HepG2 (cell line): ENCODE results near the gene GLYAT. TPM values are rescaled to one million over a fixed set of nuclear protein-coding genes. Genes with fewer than 3 reads are reported as not detected.

ENCODE experiments used
- ATAC-seq: fragments of 200-7000 bp; cut with Tn5 transposase; 3 replicates; pipeline ENCODE4 v1.9.1; 2020; ENCODE audit warnings: mild to moderate bottlenecking, moderate library complexity
- BruUV-seq: library from RNA; stranded (reverse); fragments of 400-500 nt; replicated peaks from 2 replicates; lab custom pipeline; 2021; lab: Mats Ljungman, UMichigan
- CTCF ChIA-PET: fragments of 300-600 bp; formaldehyde crosslinking; extraction: SDS; loops from one replicate; lab custom pipeline; 2021; ENCODE audit warnings: low total read pairs, inconsistent platforms, low intra/inter-chr PET ratio; lab: Yijun Ruan, JAX
- POLR2A ChIA-PET: fragments of 350-600 bp; sonication (Branson Sonifier 250); formaldehyde crosslinking; loops from one replicate; lab custom pipeline; 2020; ENCODE audit warnings: antibody characterized with exemption, inconsistent platforms; lab: Yijun Ruan, JAX
- DNase-seq: peaks from one replicate; pipeline ENCODE4 v3.0.0-alpha.2; 2015; ENCODE audit warnings: low spot score
- FAIRE-seq: peaks from 3 replicates; lab custom pipeline; 2011; peaks lifted over from hg19 to GRCh38; lab: Jason Lieb, UNC
- H2AFZ ChIP-seq: one replicate; pipeline ENCODE4 v1.6.1; 2011; ENCODE audit warnings: low read length, inconsistent platforms
- H3K27ac ChIP-seq: fragments of 300-600 bp; 3 replicates; pipeline ENCODE4 v1.8.0; 2011; ENCODE audit warnings: mixed run types, mild to moderate bottlenecking, mixed read lengths, low read length, inconsistent platforms; ENCODE audit not compliant: insufficient read depth; ENCODE audit errors: extremely low read length
- H3K27me3 ChIP-seq, 2 experiments: fragments of 200-600 bp in 1 of 2; 2 replicates in 1 of 2; 3 replicates in 1 of 2; pipeline versions ENCODE4 v1.6.0 to v1.8.0; 2011; ENCODE audit warnings: low read length in 2 of 2, mild to moderate bottlenecking in 2 of 2, moderate library complexity in 2 of 2, inconsistent platforms in 1 of 2; ENCODE audit not compliant: insufficient read depth in 2 of 2, control insufficient read depth in 1 of 2
- H3K36me3 ChIP-seq, 2 experiments: fragments of 200-600 bp in 1 of 2; replicated peaks in 1 of 2; 2 replicates in 1 of 2; 3 replicates in 1 of 2; pipeline versions ENCODE4 v1.5.1 to v1.8.0; 2011; ENCODE audit warnings: low read length in 2 of 2, inconsistent platforms in 1 of 2; ENCODE audit not compliant: insufficient read depth in 2 of 2, control insufficient read depth in 1 of 2
- H3K4me1 ChIP-seq: 2 replicates; pipeline ENCODE4 v1.5.1; 2012; ENCODE audit warnings: low read length, inconsistent platforms; ENCODE audit not compliant: insufficient read depth
- H3K4me2 ChIP-seq: 2 replicates; pipeline ENCODE4 v1.6.0; 2011; ENCODE audit warnings: low read depth, low read length, inconsistent platforms
- H3K4me3 ChIP-seq, 3 experiments: fragments of 200-600 bp in 1 of 3; sonication (generic), shearing (Covaris generic) in 1 of 3; replicated peaks in 1 of 3; 2 replicates each; pipeline ENCODE4 v1.5.1; 2011 to 2016; ENCODE audit warnings: low read length in 3 of 3, inconsistent platforms in 2 of 3, low read depth in 2 of 3, mild to moderate bottlenecking in 2 of 3, control low read depth in 1 of 3, mixed read lengths in 1 of 3; ENCODE audit not compliant: insufficient read depth in 1 of 3
- H3K79me2 ChIP-seq: one replicate; pipeline ENCODE4 v1.6.1; 2011; ENCODE audit warnings: low read length, inconsistent platforms; ENCODE audit not compliant: insufficient read depth
- H3K9ac ChIP-seq: 2 replicates; pipeline ENCODE4 v1.6.0; 2011; ENCODE audit warnings: mild to moderate bottlenecking, low read depth, low read length, inconsistent platforms; ENCODE audit not compliant: insufficient read depth
- H3K9me3 ChIP-seq: 2 replicates; pipeline ENCODE4 v1.5.1; 2012; ENCODE audit warnings: mild to moderate bottlenecking, low read length
- H4K20me1 ChIP-seq: 2 replicates; pipeline ENCODE4 v1.6.0; 2011; ENCODE audit warnings: inconsistent platforms, mild to moderate bottlenecking, low read length, moderate library complexity; ENCODE audit not compliant: insufficient read depth
- BRCA1 ChIP-seq: sonication (generic); formaldehyde crosslinking; IDR thresholded peaks from 2 replicates; pipeline ENCODE4 v1.4.0; 2020; ENCODE audit warnings: missing genetic modification reagents
- NPAS2 ChIP-seq: sonication (generic); formaldehyde crosslinking; IDR thresholded peaks from 2 replicates; pipeline ENCODE4 v1.8.0; 2022; ENCODE audit warnings: mild to moderate bottlenecking, missing genetic modification reagents, borderline replicate concordance
- POLR2G ChIP-seq: fragments of 200-400 bp; formaldehyde crosslinking; IDR thresholded peaks from 2 replicates; pipeline ENCODE4 v1.6.1; 2018; ENCODE audit warnings: mild to moderate bottlenecking, low read depth, low read length, moderate library complexity
- THAP11 ChIP-seq: IDR thresholded peaks from 2 replicates; pipeline ENCODE4 v1.6.1; 2016; ENCODE audit warnings: missing biosample characterization, missing genetic modification reagents
- YY1 ChIP-seq: IDR thresholded peaks from 2 replicates; pipeline ENCODE4 v1.6.1; 2011; ENCODE audit warnings: low read length, low read depth, moderate library complexity, mild to moderate bottlenecking; ENCODE audit not compliant: insufficient read depth, insufficient replicate concordance
- ZBTB8A ChIP-seq: sonication (generic); formaldehyde crosslinking; IDR thresholded peaks from 2 replicates; pipeline ENCODE4 v1.4.0; 2020; ENCODE audit warnings: mild to moderate bottlenecking, low read depth, missing genetic modification reagents, borderline replicate concordance
- ZFAT ChIP-seq: sonication (generic); formaldehyde crosslinking; conservative IDR thresholded peaks from 2 replicates; pipeline ENCODE4 v1.8.1; 2023; ENCODE audit warnings: missing genetic modification reagents, inconsistent platforms
- ZNF207 ChIP-seq: fragments of 450-650 bp; IDR thresholded peaks from 2 replicates; pipeline ENCODE4 v1.6.1; 2016; ENCODE audit warnings: antibody characterized with exemption, borderline replicate concordance
- ZNF382 ChIP-seq: sonication (generic); formaldehyde crosslinking; IDR thresholded peaks from 2 replicates; pipeline ENCODE4 v1.5.0; 2020; ENCODE audit warnings: missing genetic modification reagents, mild to moderate bottlenecking, borderline replicate concordance
- ZSCAN22 ChIP-seq: sonication (generic); formaldehyde crosslinking; IDR thresholded peaks from 2 replicates; pipeline ENCODE4 v1.4.0; 2020; ENCODE audit warnings: mild to moderate bottlenecking, missing genetic modification reagents
- WGBS: methylation state at CpG from one replicate; pipeline ENCODE4 v1.1.6; 2017; ENCODE audit warnings: low lambda C conversion rate; 5-methylcytosine and 5-hydroxymethylcytosine counted together
- in situ Hi-C: cut with HindIII; loops from 2 replicates; pipeline ENCODE4 v1.10.0; 2017; ENCODE audit warnings: low pct_unique_long_range_greater_than_20kb; ENCODE audit not compliant: extremely low pct_ligation_motif_present
- intact Hi-C: fragments of 100-400 bp; cut with micrococcal nuclease; formaldehyde crosslinking; loops from one replicate; pipeline ENCODE4 v1.10.0; 2022; ENCODE audit not compliant: unreplicated experiment
- polyA plus RNA-seq, 8 experiments: library from polyadenylated mRNA; depleted of rRNA in 3 of 8; stranded (reverse) in 7 of 8; unstranded in 1 of 8; fragments of >200 nt; fragmentation: Illumina TruSeq in 4 of 8; extraction: Trizol in 4 of 8; gene quantifications; 2 replicates each; pipeline versions ENCODE4 v1.2.1 to v1.2.3, GENCODE V29; 2011 to 2016; ENCODE audit warnings: low read depth in 4 of 8, missing spikeins in 1 of 8, mixed read lengths in 1 of 8; ENCODE audit not compliant: insufficient read depth in 1 of 8
- total RNA-seq, 5 experiments: library from RNA; depleted of rRNA; stranded (reverse); fragments of >200 nt; fragmentation: Illumina TruSeq; extraction: Trizol; gene quantifications; 2 replicates each; pipeline ENCODE4 v1.2.3, GENCODE V29; 2016; ENCODE audit warnings: low read depth in 1 of 5

GLYAT gene
- total and polyA plus RNA-seq, 2 of the 13 experiments (the other 11 are each of a cell fraction or from before 2014, with no cell fraction given), result not detected

DNA sequence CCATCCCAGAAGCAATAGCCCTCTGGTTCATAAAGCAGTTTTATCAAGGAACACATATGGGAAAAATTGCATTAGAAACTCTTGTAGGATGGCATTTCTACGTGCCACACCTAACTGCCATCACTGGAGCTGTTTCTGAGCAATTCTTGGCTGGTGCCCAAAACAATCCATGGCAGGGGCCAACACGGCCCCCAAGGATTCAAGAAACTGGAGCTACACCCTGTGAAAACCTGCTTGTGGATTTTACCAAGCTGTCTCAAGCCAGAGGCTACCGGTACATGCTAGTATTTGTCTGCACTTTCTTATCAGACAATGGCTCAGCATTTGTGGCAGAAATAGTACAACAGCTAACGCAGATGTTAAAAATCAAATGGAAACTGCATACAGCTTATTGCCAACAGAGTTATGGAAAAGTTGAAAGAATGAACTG lies 42.4 kb upstream of the GLYAT start:
- CTCF ChIA-PET, result no interaction called here

DNA sequence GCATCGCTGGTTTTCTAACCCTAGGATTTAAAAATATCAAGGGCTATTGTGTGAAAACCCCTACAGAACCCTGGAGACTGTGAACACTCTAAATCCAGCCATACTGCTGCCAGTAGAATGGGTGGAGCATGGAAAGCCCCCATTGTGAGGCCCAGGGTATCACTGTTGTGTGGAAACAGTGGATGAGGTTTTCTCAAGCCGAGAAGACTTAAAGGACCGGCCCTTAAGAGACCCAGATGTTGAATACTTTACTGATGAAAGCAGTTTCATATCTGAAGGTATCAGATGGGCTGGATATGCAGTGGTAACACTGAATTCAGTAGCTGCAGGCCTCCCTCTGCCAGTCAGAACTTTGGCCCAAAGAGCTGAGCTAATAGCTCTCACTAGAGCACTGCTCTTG lies 41.6 kb upstream of the GLYAT start:
- Histone ChIP-seq H2AFZ (no peak overlapping the region), H3K4me3 (no peak overlapping the region), H3K36me3 (no peaks in the 10 kb centered on the region), H3K79me2 (no peaks in the 10 kb centered on the region), H3K9ac (no peak overlapping the region), H3K27ac (no peak overlapping the region), H3K4me2 (no peak overlapping the region), H4K20me1 (no peaks in the 10 kb centered on the region), H3K27me3 (no peaks in the 10 kb centered on the region; a peak in 1 of 5 replicates), H3K9me3 (no peaks in the 10 kb centered on the region), H3K4me1 (peaks cover 32% of the 10 kb centered on the region)
- POLR2A ChIA-PET, result no interaction called here
- no peak for DNase-seq
- ATAC-seq, result no peak
- TF ChIP-seq ZNF382 (no peak), ZBTB8A (CRISPR knock-in tag) (no peak), BRCA1 (CRISPR knock-in tag) (no peak), THAP11 (CRISPR knock-in tag) (no peak), YY1 (no peak), ZNF207 (no peak), ZFAT (no peak), ZSCAN22 (CRISPR knock-in tag) (no peak), POLR2G (no peak)
- intact Hi-C loops (no loop called here), in situ Hi-C loops (no loop called here)
- CTCF ChIA-PET, result no interaction called here
- 49% methylated on average over 3 of the region's 3 CpGs for WGBS
- BruUV-seq, result no TSS peak
- no peak for FAIRE-seq

More for the DNA sequence above, 42.4 kb upstream of the GLYAT start:
- TF ChIP-seq NPAS2, result no peak
- no peak overlapping the region for H3K4me2 ChIP-seq
- no TSS peak for BruUV-seq
- H3K4me1 ChIP-seq, result peaks cover 23% of the 10 kb centered on the region
- no peak overlapping the region for H3K4me3 ChIP-seq
- no peak overlapping the region for H2AFZ ChIP-seq
- no peaks in the 10 kb centered on the region for H3K9me3 ChIP-seq
- no peaks in the 10 kb centered on the region for H4K20me1 ChIP-seq
- WGBS, result 34% methylated on average over 4 of the region's 4 CpGs
- H3K27ac ChIP-seq, result no peak overlapping the region
- H3K79me2 ChIP-seq, result no peaks in the 10 kb centered on the region
- POLR2A ChIA-PET, result no interaction called here
- intact Hi-C loops (no loop called here), in situ Hi-C loops (no loop called here)
- no peaks in the 10 kb centered on the region; a peak in 1 of 5 replicates for H3K27me3 ChIP-seq
- no peak for DNase-seq
- ATAC-seq, result no peak
- no peak overlapping the region for H3K9ac ChIP-seq
- no peak for FAIRE-seq
- H3K36me3 ChIP-seq, result no peaks in the 10 kb centered on the region
